A549 (cell line): ENCODE results near the gene FGGY.

Source experiments
- EP300 ChIP-seq, 2 experiments: fragments of >200 bp; sonication (Bioruptor Twin); formaldehyde crosslinking; IDR thresholded peaks; 2 replicates in 1 of 2; 3 replicates in 1 of 2; pipeline ENCODE4 v1.6.1; 2016 to 2017
- ESRRA ChIP-seq: fragments of 150-350 bp; IDR thresholded peaks from 2 replicates; pipeline ENCODE4 v1.6.1; 2014; ENCODE audit warnings: mild to moderate bottlenecking, low read length, borderline replicate concordance
- NR3C1 ChIP-seq: fragments of >200 bp; sonication (Bioruptor Twin); formaldehyde crosslinking; IDR thresholded peaks from 3 replicates; pipeline ENCODE4 v1.6.1; 2017
- RCOR1 ChIP-seq: fragments of 150-350 bp; IDR thresholded peaks from 2 replicates; pipeline ENCODE4 v1.6.1; 2014; ENCODE audit warnings: antibody characterized with exemption, low read length, low read depth
- ZFP36 ChIP-seq: fragments of 450-650 bp; IDR thresholded peaks from 2 replicates; pipeline ENCODE4 v1.6.1; 2014; ENCODE audit warnings: borderline replicate concordance; ENCODE audit not compliant: partially characterized antibody
- TF ChIP-seq, protein P1 (sequence below): fragments of 200-600 bp; sonication (generic); IDR thresholded peaks from 2 replicates; pipeline ENCODE4 v1.6.1; 2016; ENCODE audit warnings: antibody characterized with exemption, mild to moderate bottlenecking, moderate library complexity
- TF ChIP-seq, protein P2 (sequence below): fragments of >200 bp; sonication (Bioruptor Twin); formaldehyde crosslinking; IDR thresholded peaks from 3 replicates; pipeline ENCODE4 v1.5.1; 2016
- TF ChIP-seq, protein P3 (sequence below): fragments of 250-450 bp; sonication (Bioruptor Pico); IDR thresholded peaks from 2 replicates; pipeline ENCODE4 v1.5.0; 2021; ENCODE audit warnings: mild to moderate bottlenecking, moderate library complexity, borderline replicate concordance

DNA sequence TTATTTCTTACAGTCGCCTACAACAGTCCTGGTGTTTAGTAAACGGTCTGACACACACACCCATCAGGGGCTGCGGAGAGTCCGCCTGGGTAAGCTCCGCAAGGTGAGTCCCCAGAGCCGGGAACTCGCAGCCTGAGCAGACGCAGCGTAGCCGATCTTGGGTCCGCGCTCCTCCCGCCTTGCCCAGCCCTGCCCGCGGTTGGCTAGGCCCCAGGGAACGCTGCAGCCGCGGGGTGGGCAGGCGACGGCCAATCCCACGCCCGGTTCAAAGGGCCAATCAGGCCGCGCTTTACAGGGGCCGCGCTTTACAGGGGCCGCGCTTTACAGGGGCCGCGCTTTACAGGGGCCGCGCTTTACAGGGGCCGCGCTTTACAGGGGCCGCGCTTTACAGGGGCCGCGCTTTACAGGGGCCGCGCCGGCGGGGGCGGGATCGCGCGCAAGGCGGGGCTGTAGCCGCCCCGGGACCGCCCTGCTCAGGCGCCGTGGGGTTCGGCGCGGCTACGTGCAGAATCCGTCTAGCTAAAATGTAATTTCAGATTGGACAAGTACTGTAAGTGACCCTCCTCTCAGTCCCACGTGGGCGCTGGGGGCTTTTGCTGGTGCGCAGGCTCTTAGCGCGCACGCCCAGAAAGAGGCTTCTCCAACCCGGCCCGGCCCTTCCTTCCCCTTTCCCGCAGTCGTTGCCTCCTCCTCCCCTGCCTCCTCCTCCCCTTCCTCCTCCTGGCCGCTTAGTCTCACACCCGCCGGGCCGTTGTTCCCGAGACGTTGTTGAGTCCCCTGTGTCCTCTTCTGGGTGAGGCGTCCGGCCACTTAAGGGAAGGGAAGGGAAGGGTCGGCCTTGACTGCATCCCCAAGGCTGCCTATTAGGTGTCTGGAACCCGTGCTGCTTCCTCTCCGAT is at the start of gene FGGY:
- TF ChIP-seq, protein P1, sequence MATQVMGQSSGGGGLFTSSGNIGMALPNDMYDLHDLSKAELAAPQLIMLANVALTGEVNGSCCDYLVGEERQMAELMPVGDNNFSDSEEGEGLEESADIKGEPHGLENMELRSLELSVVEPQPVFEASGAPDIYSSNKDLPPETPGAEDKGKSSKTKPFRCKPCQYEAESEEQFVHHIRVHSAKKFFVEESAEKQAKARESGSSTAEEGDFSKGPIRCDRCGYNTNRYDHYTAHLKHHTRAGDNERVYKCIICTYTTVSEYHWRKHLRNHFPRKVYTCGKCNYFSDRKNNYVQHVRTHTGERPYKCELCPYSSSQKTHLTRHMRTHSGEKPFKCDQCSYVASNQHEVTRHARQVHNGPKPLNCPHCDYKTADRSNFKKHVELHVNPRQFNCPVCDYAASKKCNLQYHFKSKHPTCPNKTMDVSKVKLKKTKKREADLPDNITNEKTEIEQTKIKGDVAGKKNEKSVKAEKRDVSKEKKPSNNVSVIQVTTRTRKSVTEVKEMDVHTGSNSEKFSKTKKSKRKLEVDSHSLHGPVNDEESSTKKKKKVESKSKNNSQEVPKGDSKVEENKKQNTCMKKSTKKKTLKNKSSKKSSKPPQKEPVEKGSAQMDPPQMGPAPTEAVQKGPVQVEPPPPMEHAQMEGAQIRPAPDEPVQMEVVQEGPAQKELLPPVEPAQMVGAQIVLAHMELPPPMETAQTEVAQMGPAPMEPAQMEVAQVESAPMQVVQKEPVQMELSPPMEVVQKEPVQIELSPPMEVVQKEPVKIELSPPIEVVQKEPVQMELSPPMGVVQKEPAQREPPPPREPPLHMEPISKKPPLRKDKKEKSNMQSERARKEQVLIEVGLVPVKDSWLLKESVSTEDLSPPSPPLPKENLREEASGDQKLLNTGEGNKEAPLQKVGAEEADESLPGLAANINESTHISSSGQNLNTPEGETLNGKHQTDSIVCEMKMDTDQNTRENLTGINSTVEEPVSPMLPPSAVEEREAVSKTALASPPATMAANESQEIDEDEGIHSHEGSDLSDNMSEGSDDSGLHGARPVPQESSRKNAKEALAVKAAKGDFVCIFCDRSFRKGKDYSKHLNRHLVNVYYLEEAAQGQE, result no peak
- TF ChIP-seq, protein P2, sequence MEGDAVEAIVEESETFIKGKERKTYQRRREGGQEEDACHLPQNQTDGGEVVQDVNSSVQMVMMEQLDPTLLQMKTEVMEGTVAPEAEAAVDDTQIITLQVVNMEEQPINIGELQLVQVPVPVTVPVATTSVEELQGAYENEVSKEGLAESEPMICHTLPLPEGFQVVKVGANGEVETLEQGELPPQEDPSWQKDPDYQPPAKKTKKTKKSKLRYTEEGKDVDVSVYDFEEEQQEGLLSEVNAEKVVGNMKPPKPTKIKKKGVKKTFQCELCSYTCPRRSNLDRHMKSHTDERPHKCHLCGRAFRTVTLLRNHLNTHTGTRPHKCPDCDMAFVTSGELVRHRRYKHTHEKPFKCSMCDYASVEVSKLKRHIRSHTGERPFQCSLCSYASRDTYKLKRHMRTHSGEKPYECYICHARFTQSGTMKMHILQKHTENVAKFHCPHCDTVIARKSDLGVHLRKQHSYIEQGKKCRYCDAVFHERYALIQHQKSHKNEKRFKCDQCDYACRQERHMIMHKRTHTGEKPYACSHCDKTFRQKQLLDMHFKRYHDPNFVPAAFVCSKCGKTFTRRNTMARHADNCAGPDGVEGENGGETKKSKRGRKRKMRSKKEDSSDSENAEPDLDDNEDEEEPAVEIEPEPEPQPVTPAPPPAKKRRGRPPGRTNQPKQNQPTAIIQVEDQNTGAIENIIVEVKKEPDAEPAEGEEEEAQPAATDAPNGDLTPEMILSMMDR, result no peak
- TF ChIP-seq RCOR1 (no peak), EP300 (IDR thresholded peaks at IDR 0.05) (no peak), ZFP36 (no peak), NR3C1 (no peak), ESRRA (no peak)
- TF ChIP-seq, protein P3, sequence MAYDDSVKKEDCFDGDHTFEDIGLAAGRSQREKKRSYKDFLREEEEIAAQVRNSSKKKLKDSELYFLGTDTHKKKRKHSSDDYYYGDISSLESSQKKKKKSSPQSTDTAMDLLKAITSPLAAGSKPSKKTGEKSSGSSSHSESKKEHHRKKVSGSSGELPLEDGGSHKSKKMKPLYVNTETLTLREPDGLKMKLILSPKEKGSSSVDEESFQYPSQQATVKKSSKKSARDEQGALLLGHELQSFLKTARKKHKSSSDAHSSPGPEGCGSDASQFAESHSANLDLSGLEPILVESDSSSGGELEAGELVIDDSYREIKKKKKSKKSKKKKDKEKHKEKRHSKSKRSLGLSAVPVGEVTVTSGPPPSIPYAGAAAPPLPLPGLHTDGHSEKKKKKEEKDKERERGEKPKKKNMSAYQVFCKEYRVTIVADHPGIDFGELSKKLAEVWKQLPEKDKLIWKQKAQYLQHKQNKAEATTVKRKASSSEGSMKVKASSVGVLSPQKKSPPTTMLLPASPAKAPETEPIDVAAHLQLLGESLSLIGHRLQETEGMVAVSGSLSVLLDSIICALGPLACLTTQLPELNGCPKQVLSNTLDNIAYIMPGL (CRISPR knock-in tag), result no peak
